AG04449 (cell line): Measurements from ENCODE around the gene CALML4.

Source experiments
- CTCF ChIA-PET: fragments of 350-600 bp; formaldehyde crosslinking; extraction: SDS; loops from one replicate; lab custom pipeline; 2021; ENCODE audit warnings: antibody characterized with exemption; lab: Yijun Ruan, JAX
- POLR2A ChIA-PET: fragments of 400-600, 350-600 bp; formaldehyde crosslinking; extraction: SDS; loops from one replicate; lab custom pipeline; 2020; ENCODE audit warnings: antibody characterized with exemption, inconsistent platforms; lab: Yijun Ruan, JAX
- DNase-seq: peaks from one replicate; pipeline ENCODE4 v3.0.0-alpha.2; 2010; ENCODE audit warnings: low read depth, low spot score
- H3K4me3 ChIP-seq: 2 replicates; pipeline ENCODE4 v1.5.1; 2011; ENCODE audit warnings: low read depth, mild to moderate bottlenecking, control low read depth, low read length
- TF ChIP-seq, protein P1 (sequence below): IDR thresholded peaks from one replicate; pipeline ENCODE4 v1.5.1; 2011; ENCODE audit warnings: mild to moderate bottlenecking, moderate library complexity, low read length, control low read depth, inconsistent platforms; ENCODE audit not compliant: insufficient read depth; ENCODE audit errors: missing control alignments

Gene CALML4

GRCh38 chr15:68204776-68205557, at the start of gene CALML4:
CALML4 (minus strand) TSS chr15:68205332; CDS start chr15:68205247, 85 bp downstream.
- CTCF ChIA-PET, result no interaction called here
- TF ChIP-seq, protein P1, sequence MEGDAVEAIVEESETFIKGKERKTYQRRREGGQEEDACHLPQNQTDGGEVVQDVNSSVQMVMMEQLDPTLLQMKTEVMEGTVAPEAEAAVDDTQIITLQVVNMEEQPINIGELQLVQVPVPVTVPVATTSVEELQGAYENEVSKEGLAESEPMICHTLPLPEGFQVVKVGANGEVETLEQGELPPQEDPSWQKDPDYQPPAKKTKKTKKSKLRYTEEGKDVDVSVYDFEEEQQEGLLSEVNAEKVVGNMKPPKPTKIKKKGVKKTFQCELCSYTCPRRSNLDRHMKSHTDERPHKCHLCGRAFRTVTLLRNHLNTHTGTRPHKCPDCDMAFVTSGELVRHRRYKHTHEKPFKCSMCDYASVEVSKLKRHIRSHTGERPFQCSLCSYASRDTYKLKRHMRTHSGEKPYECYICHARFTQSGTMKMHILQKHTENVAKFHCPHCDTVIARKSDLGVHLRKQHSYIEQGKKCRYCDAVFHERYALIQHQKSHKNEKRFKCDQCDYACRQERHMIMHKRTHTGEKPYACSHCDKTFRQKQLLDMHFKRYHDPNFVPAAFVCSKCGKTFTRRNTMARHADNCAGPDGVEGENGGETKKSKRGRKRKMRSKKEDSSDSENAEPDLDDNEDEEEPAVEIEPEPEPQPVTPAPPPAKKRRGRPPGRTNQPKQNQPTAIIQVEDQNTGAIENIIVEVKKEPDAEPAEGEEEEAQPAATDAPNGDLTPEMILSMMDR, result no peak
- DNase-seq, result no peak
- POLR2A ChIA-PET, result no interaction called here
- no peak within 1 kb of the TSS for H3K4me3 ChIP-seq

DNA sequence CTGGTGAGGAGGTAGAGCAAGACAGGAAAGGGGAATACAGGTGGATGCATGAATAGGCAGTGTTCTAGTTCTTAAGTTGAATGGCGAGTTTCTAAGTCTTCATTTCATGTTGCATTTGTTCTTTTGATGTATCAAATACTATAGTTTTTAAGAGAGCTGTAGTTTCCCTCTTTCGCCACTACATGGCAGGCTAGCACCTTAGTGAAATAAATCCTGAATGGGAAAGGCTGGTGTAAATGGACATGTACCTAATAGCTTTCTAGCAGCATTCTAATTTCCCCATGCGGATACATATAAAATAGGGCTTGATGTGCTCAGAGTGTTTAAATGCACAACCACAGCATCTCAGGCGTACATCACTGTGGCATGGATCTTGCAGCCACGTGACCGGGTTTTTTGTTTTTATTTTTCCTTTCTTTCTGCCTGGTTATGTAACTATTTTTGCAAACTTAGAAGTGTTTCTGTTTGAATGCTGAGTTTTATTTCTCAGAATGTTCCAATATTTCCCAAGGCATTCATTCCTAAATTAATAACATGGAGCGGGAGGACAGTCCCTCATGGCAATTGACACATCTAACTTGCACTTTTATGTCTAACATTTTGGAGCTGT, 47.9 kb upstream of the CALML4 start:
- ChIA-PET CTCF (interaction anchor here (0.6 to 8.1 kb wide), 39 partner anchors 9 to 671 kb away, joined by 3 to 134 read pairs (median 4); partner anchors contain the start of genes CLN6 and FEM1B), POLR2A (interaction anchor here (0.6 to 1.4 kb wide), 7 partner anchors 18 to 672 kb away, joined by 3 to 5 read pairs (median 3); partner anchors contain the start of gene FEM1B)
- TF ChIP-seq, protein P1, result peak; percentile 69
- no peak overlapping the region for H3K4me3 ChIP-seq
- DNase-seq, result no peak

DNA sequence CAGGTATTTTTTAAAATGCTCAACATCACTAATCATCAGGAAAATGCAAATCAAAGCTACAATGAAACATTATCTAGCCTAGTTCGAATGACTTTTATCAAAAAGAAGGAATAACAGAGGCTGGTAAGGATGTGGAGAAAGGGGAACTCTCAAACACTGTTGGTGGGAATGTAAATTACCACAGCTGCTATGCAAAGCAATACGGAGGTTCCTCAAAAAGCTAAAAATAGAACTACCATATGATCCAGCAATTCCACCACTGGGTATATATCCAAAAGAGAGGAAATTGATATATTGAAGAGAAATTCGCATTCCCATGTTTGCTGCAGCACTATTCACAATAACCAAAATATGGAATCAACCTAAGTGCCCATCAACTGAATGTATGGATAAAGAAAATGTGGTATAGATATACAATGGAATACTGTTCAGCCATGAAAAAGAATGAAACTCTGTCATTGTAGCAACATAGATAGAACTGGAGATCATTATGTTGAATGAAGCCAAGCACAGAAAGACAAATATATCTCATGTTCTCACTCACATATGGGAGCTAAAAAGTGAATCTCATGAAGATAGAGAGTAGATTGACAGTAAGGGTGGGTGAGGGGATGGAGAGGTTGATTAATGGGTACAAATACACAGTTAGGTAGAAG, 44.1 kb upstream of the CALML4 start:
- CTCF ChIA-PET, result interaction anchor here (0.6 to 8.1 kb wide), 4 partner anchors 8 to 627 kb away, joined by 3 to 134 read pairs (median 3); partner anchors contain the start of gene FEM1B
- no peak overlapping the region for H3K4me3 ChIP-seq
- TF ChIP-seq, protein P1, result no peak
- DNase-seq, result no peak
- POLR2A ChIA-PET, result interaction anchor here (0.6 kb wide), 1 partner anchor 9 kb away, joined by 3 read pairs; no protein-coding TSS in a partner anchor

- POLR2A ChIA-PET, result no interaction called here
- no peak overlapping the region for H3K4me3 ChIP-seq
- TF ChIP-seq, protein P1, result no peak
- DNase-seq, result no peak
- CTCF ChIA-PET, result interaction anchor here (0.6 to 2.8 kb wide), 3 partner anchors 9 to 72 kb away, joined by 3 to 19 read pairs (median 6); no protein-coding TSS in a partner anchor
Observed at GRCh38 chr15:68244235-68244634, 39.1 kb upstream of the CALML4 start.

GRCh38 chr15:68241088-68241935, 36.2 kb upstream of the CALML4 start:
- POLR2A ChIA-PET, result no interaction called here
- DNase-seq, result no peak

More at GRCh38 chr15:68241088-68241935, 36.2 kb upstream of the CALML4 start:
- TF ChIP-seq, protein P1, result no peak
- no peak overlapping the region for H3K4me3 ChIP-seq
- CTCF ChIA-PET, result interaction anchor here (0.6 to 1.6 kb wide), 4 partner anchors 8 to 11 kb away, joined by 3 to 5 read pairs (median 4); no protein-coding TSS in a partner anchor
